ENCODE results near the gene EFHD1. TPM values are rescaled to one million over a fixed set of nuclear protein-coding genes. Genes with fewer than 3 reads are reported as not detected.

EFHD1 gene
- total and polyA plus RNA-seq, 9 of the 15 experiments (the other 6 are each of a cell fraction or from before 2014, with no cell fraction given) = 0.66 to 9.1 (median 2.0) TPM

DNA sequence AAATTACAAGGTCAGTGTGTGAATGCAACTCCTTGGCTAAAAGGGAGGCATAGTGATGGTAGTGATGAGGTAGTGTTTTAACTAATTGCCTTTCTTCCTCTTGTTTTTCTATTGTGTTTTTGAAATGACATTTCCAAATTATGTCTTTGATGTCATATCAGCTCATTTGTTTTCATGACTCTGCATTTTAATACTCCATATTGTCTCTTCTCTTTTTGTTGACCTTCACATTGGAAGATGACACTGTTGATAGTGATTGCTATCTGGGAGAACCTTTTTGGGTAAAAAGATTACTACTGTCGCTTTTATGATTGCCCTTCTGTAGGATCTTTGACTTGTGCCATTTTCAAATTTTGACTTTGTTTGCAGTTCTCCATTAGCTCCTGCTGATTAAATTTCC lies 66.8 kb downstream of the EFHD1 start (continued):
- no peak for TF ChIP-seq BHLHE40 (IDR thresholded peaks at IDR 0.05; ENCODE audit: low read length)
- no peak for TF ChIP-seq NFRKB (IDR thresholded peaks at IDR 0.05; ENCODE audit: low read depth)
- TF ChIP-seq ZNF551 (CRISPR knock-in tag; IDR thresholded peaks at IDR 0.05) = no peak
- no peak for TF ChIP-seq TCF15 (CRISPR knock-in tag; IDR thresholded peaks at IDR 0.05)
- peak; percentile 95 for TF ChIP-seq MAFG (tag; conservative IDR thresholded peaks at IDR 0.05)
- TF ChIP-seq NFE2L1 (tag; IDR thresholded peaks at IDR 0.05; ENCODE audit: borderline replicate concordance, low read depth) = 0 out of 2 replicates have a peak, but pooled peaks have one; percentile 4
- TF ChIP-seq ZNF316 (IDR thresholded peaks at IDR 0.05) = peak; percentile 98
- TF ChIP-seq ZNF586 (CRISPR knock-in tag; conservative IDR thresholded peaks at IDR 0.05) = no peak
- TF ChIP-seq POLR2A (conservative IDR thresholded peaks at IDR 0.05) = no peak
- TF ChIP-seq ZNF780A (CRISPR knock-in tag; IDR thresholded peaks at IDR 0.05) = no peak
- TF ChIP-seq, protein P1, sequence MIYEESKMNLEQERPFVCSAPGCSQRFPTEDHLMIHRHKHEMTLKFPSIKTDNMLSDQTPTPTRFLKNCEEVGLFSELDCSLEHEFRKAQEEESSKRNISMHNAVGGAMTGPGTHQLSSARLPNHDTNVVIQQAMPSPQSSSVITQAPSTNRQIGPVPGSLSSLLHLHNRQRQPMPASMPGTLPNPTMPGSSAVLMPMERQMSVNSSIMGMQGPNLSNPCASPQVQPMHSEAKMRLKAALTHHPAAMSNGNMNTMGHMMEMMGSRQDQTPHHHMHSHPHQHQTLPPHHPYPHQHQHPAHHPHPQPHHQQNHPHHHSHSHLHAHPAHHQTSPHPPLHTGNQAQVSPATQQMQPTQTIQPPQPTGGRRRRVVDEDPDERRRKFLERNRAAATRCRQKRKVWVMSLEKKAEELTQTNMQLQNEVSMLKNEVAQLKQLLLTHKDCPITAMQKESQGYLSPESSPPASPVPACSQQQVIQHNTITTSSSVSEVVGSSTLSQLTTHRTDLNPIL (CRISPR knock-in tag; IDR thresholded peaks at IDR 0.05) = no peak
- peak; percentile 93 for TF ChIP-seq C11orf30 (IDR thresholded peaks at IDR 0.05; ENCODE audit: low read depth)
- TF ChIP-seq USF1 (CRISPR knock-in tag; IDR thresholded peaks at IDR 0.05) = no peak
- TF ChIP-seq ZNF239 (CRISPR knock-in tag; IDR thresholded peaks at IDR 0.05) = no peak
- no peak for TF ChIP-seq HNRNPK (IDR thresholded peaks at IDR 0.05; ENCODE audit: low read depth, low read length, poor library complexity, severe bottlenecking)
- no peak for TF ChIP-seq NUFIP1 (IDR thresholded peaks at IDR 0.05; ENCODE audit: partially characterized antibody)

Data from K562 (cell line).